KBM-7 (cell line): ENCODE data around the gene ILK.
A peak's percentile ranks its signal among the peaks of the same experiment; 100 is the strongest.

ENCODE experiments used
- DNase-seq: peaks from one replicate; pipeline ENCODE4 v3.0.0-alpha.2; 2015
- in situ Hi-C: fragments of 300-500 bp; cut with MboI; formaldehyde crosslinking; loops from 2 replicates; pipeline ENCODE4 v1.14.3; 2020; ENCODE audit warnings: low sequenced_read_pairs, low pct_unique_long_range_greater_than_20kb, mixed read lengths

Gene ILK

GRCh38 chr11:6603287-6604080 is at the start of gene ILK, which contains the start of gene RRP8:
ILK (plus strand) TSS chr11:6603774; CDS start chr11:6604272, 498 bp downstream.
RRP8 (minus strand) TSS chr11:6603616; CDS start chr11:6603502, 114 bp downstream.
- peak; percentile 91 for DNase-seq
- in situ Hi-C loops = loop anchor here (10.0 kb wide), 1 partner anchor 59 kb away; no protein-coding TSS in a partner anchor

GRCh38 chr11:6554828-6555706 is 48.5 kb upstream of the ILK start:
- in situ Hi-C loops = no loop called here
- no peak for DNase-seq

- in situ Hi-C loops = no loop called here
- DNase-seq = no peak
These were observed 47.2 kb upstream of the ILK start for GRCh38 chr11:6556139-6556949.

- DNase-seq = no peak
- in situ Hi-C loops = no loop called here
These were observed 46.5 kb upstream of the ILK start for GRCh38 chr11:6557063-6557462.

GRCh38 chr11:6557761-6558674 is 45.6 kb upstream of the ILK start:
- in situ Hi-C loops = no loop called here
- no peak for DNase-seq

GRCh38 chr11:6559369-6559768 is 44.2 kb upstream of the ILK start:
- in situ Hi-C loops = no loop called here
- no peak for DNase-seq

- no peak for DNase-seq
- in situ Hi-C loops = no loop called here
These were observed 42.3 kb upstream of the ILK start for GRCh38 chr11:6561288-6561687.

GRCh38 chr11:6563121-6563619 is 40.4 kb upstream of the ILK start:
- DNase-seq = no peak
- in situ Hi-C loops = no loop called here

- DNase-seq = no peak
- in situ Hi-C loops = no loop called here
These were observed 39.9 kb upstream of the ILK start for GRCh38 chr11:6563667-6564066.

- in situ Hi-C loops = no loop called here
- no peak for DNase-seq
These were observed 38.2 kb upstream of the ILK start for GRCh38 chr11:6565325-6565724.

- in situ Hi-C loops = no loop called here
- DNase-seq = no peak
These were observed 37.4 kb upstream of the ILK start for GRCh38 chr11:6565988-6566703.

- DNase-seq = no peak
- in situ Hi-C loops = no loop called here
These were observed 36.7 kb upstream of the ILK start for GRCh38 chr11:6566704-6567370.

GRCh38 chr11:6567371-6567745 is 36.2 kb upstream of the ILK start:
- no peak for DNase-seq
- in situ Hi-C loops = no loop called here

- in situ Hi-C loops = no loop called here
- peak; percentile 26 for DNase-seq
These were observed 35.2 kb upstream of the ILK start for GRCh38 chr11:6568191-6568918.

- DNase-seq = no peak
- in situ Hi-C loops = no loop called here
These were observed 33.9 kb upstream of the ILK start for GRCh38 chr11:6569706-6570105.

- DNase-seq = no peak
- in situ Hi-C loops = no loop called here
These were observed 32.7 kb upstream of the ILK start for GRCh38 chr11:6570691-6571427.
